ENCODE measurements around the gene GARNL3. TPM values are rescaled to one million over a fixed set of nuclear protein-coding genes. Genes with fewer than 3 reads are reported as not detected.

The GARNL3 gene
- total RNA-seq, 1 donor from 2014 or later, result 31.4 TPM

GRCh38 chr9:127248241-127248640, 16.3 kb upstream of the GARNL3 start:
- TF ChIP-seq POLR2A (IDR thresholded peaks at IDR 0.05), result no peak
- TF ChIP-seq, protein P1, sequence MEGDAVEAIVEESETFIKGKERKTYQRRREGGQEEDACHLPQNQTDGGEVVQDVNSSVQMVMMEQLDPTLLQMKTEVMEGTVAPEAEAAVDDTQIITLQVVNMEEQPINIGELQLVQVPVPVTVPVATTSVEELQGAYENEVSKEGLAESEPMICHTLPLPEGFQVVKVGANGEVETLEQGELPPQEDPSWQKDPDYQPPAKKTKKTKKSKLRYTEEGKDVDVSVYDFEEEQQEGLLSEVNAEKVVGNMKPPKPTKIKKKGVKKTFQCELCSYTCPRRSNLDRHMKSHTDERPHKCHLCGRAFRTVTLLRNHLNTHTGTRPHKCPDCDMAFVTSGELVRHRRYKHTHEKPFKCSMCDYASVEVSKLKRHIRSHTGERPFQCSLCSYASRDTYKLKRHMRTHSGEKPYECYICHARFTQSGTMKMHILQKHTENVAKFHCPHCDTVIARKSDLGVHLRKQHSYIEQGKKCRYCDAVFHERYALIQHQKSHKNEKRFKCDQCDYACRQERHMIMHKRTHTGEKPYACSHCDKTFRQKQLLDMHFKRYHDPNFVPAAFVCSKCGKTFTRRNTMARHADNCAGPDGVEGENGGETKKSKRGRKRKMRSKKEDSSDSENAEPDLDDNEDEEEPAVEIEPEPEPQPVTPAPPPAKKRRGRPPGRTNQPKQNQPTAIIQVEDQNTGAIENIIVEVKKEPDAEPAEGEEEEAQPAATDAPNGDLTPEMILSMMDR (IDR thresholded peaks at IDR 0.05), result no peak
- no peak for TF ChIP-seq POLR2AphosphoS5 (IDR thresholded peaks at IDR 0.05; ENCODE audit: insufficient read depth in 1 of 2, low read depth in 1 of 2)
- DNase-seq (ENCODE audit: extremely low spot score in 2 of 2), result no peak
- Histone ChIP-seq H3K4me1 (peaks cover 15% of the 10 kb centered on the region), H3K9me3 (no peaks in the 10 kb centered on the region), H3K36me3 (no peaks in the 10 kb centered on the region), H3K4me3 (no peak overlapping the region), H3K27me3 (no peaks in the 10 kb centered on the region), H3K27ac (no peak overlapping the region)
- intact Hi-C loops (cut with DNase I), result no loop called here

GRCh38 chr9:127249877-127250276, 14.7 kb upstream of the GARNL3 start:
- no peaks in the 10 kb centered on the region for H3K27me3 ChIP-seq
- H3K27ac ChIP-seq, result no peak overlapping the region
- H3K36me3 ChIP-seq, result no peaks in the 10 kb centered on the region
- intact Hi-C loops (cut with DNase I), result no loop called here
- no peak overlapping the region for H3K4me3 ChIP-seq
- TF ChIP-seq POLR2AphosphoS5 (IDR thresholded peaks at IDR 0.05; ENCODE audit: insufficient read depth in 1 of 2, low read depth in 1 of 2) (no peak), POLR2A (IDR thresholded peaks at IDR 0.05) (no peak)
- TF ChIP-seq, protein P1 (IDR thresholded peaks at IDR 0.05), result no peak
- H3K9me3 ChIP-seq, result no peaks in the 10 kb centered on the region
- DNase-seq (ENCODE audit: extremely low spot score in 2 of 2), result no peak
- H3K4me1 ChIP-seq, result peaks cover 7% of the 10 kb centered on the region

DNA sequence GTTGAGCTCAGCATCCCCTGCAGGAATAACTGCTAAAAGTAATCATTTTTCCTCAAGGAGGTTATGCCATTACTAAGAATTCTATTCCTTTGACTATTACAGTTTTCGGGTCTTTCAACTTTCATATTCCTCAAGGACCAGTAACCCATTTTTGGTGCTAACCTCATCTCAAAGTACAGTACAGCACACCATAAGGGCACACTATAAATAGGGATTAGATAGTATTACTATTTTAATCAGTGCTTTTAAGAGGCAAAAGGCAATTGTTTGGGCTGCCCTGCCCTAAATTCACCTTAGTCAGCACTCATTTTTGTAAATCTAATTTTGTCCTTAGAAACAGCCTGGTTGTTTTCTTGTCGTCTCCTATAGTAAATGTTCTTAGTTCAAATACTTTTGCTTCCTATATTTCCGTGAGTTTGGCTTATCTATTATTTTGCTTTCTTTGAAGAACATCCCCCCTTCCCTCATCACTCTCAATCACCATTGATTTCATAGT, 13.6 kb upstream of the GARNL3 start:
- H3K27ac ChIP-seq, result no peak overlapping the region
- peaks cover under 1% of the 10 kb centered on the region for H3K4me1 ChIP-seq
- no peak for DNase-seq (ENCODE audit: extremely low spot score in 2 of 2)
- H3K36me3 ChIP-seq, result no peaks in the 10 kb centered on the region
- no peak overlapping the region for H3K4me3 ChIP-seq
- H3K27me3 ChIP-seq, result no peaks in the 10 kb centered on the region
- intact Hi-C loops (cut with DNase I), result no loop called here
- H3K9me3 ChIP-seq, result no peaks in the 10 kb centered on the region
- TF ChIP-seq, protein P1 (IDR thresholded peaks at IDR 0.05), result no peak
- TF ChIP-seq POLR2A (IDR thresholded peaks at IDR 0.05) (no peak), POLR2AphosphoS5 (IDR thresholded peaks at IDR 0.05; ENCODE audit: insufficient read depth in 1 of 2, low read depth in 1 of 2) (no peak)

DNA sequence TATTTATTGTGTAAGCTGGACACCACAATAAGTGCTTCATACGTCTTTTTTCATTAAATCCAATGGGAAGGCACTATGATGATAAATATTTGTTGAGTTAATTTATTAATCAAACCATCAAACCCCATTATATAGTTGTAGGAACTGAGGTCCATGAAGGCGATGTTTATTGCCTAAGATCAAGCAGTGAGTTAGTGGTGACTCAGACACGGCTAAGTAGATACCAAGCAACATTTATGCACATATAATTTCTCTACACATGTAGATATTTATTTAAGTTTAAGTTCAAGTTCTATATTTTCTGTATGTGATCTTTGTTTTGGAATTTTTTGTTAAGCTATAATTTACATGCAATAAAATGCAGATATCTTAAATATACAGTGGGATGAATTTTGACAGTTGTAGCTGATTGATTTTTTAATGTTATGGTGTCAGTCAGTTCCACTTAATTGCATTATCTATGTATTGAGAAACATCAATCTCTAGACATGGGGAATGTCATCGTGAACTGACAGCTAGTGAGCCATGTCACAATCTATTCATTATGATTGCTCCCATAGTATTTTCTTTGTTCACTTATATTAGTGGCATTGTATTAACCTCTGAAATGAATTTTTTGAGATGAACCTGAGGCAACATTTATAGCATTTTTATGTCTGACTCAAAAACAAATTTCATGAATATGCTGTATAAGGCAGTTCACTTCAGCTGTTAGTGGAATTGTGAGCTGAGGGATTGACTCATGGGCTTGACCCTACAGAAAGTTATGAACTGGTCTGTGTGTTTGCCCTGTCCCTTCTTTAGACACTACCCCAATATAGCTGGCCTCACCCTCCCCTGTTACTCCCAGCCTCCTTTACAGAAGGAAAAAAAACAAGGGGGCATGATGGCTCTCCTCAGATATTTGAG, 11.9 kb upstream of the GARNL3 start:
- no peaks in the 10 kb centered on the region for H3K9me3 ChIP-seq
- no peaks in the 10 kb centered on the region for H3K36me3 ChIP-seq
- no peaks in the 10 kb centered on the region for H3K27me3 ChIP-seq
- no peak overlapping the region for H3K4me3 ChIP-seq
- TF ChIP-seq, protein P1 (IDR thresholded peaks at IDR 0.05), result no peak
- TF ChIP-seq POLR2A (IDR thresholded peaks at IDR 0.05), result no peak
- TF ChIP-seq POLR2AphosphoS5 (IDR thresholded peaks at IDR 0.05; ENCODE audit: insufficient read depth in 1 of 2, low read depth in 1 of 2), result no peak
- H3K27ac ChIP-seq, result no peak overlapping the region
- no peaks in the 10 kb centered on the region for H3K4me1 ChIP-seq
- intact Hi-C loops (cut with DNase I), result no loop called here
- no peak for DNase-seq (ENCODE audit: extremely low spot score in 2 of 2)

DNA sequence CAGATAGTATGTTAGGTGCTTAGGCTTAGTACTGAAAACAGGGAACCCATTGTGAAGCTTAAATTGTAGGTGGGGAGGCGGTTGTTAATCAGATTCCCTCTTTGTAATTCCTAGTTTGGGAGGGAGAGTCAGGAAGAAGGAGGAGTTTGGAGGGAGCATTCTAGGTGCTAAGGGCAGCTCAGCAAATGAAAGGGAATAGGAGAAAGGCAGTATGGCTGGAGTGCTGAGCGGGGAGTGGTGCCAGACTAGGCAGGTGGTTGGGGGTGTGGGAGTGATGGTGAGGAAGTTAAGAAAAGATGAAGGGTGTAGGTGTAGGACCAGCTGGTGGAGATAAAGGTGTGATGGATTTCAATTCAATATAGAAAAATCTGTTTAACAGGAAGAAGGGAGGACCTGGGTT, 11.1 kb upstream of the GARNL3 start:
- Histone ChIP-seq H3K36me3 (no peaks in the 10 kb centered on the region), H3K4me1 (no peaks in the 10 kb centered on the region), H3K27me3 (no peaks in the 10 kb centered on the region), H3K27ac (no peak overlapping the region), H3K4me3 (no peak overlapping the region), H3K9me3 (no peaks in the 10 kb centered on the region)
- TF ChIP-seq POLR2AphosphoS5 (IDR thresholded peaks at IDR 0.05; ENCODE audit: insufficient read depth in 1 of 2, low read depth in 1 of 2) (no peak), POLR2A (IDR thresholded peaks at IDR 0.05) (no peak)
- TF ChIP-seq, protein P1 (IDR thresholded peaks at IDR 0.05), result no peak
- no peak for DNase-seq (ENCODE audit: extremely low spot score in 2 of 2)
- intact Hi-C loops (cut with DNase I), result no loop called here

Measured in vagina (tissue), 2 donors.